Muscle of arm (tissue), 12 donors: Measurements from ENCODE around the gene UBA6. TPM values are rescaled to one million over a fixed set of nuclear protein-coding genes. Genes with fewer than 3 reads are reported as not detected.

Experiments used
- DNase-seq: peaks from one replicate; pipeline ENCODE4 v3.0.0-alpha.2; 2013
- polyA plus RNA-seq, 12 donors: library from polyadenylated mRNA; unstranded; fragments of 120-200 nt; gene quantifications; one replicate each; pipeline ENCODE4 v1.2.1, GENCODE V29; 2013; ENCODE audit not compliant: insufficient read length in 12 of 12

The UBA6 gene
- polyA plus RNA-seq, 12 donors = 27.1 to 65.3 (median 47.3) TPM; not detected in 1

GRCh38 chr4:67581208-67581857 is 119.6 kb downstream of the UBA6 start:
- no peak for DNase-seq

- no peak for DNase-seq
These were observed 120.4 kb downstream of the UBA6 start for GRCh38 chr4:67580577-67580976.

DNA sequence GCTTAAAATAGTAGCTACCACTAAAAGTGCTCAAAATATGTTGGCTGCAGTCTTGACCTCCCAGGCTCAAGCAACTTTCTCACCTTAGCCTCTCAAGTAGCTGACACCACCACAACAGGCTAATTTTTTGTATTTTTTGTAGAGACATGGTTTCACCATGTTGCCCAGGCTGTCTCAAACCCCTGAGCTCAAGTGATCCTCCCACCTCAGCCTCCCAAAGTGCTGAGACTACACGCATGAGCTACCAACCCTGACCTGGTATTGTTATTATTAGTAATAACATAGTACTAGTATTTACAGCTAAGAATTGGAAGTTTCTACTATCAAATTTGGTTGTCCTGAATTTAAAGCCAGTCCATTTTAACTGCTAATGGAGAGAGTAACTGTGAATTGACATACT is 124.4 kb downstream of the UBA6 start:
- no peak for DNase-seq

DNA sequence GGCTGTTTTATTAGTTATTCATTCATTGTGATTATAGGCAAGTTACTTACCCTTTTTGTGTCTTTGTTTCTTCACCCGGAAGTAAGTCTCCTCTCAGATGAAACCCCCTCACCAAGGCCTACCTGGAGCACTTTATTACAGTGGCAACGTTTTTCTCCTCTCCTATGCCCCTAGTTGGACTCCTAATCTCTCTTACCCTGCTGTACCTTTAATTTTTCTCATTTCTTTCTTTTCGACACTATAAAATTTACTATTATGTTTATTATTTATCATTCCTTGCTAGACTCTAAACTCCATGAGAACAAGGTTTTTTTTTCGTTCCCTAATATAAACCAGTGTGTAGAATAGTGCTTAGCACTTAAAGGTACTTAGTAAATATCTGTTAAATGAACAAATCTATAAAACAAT is 124.9 kb downstream of the UBA6 start:
- DNase-seq = no peak

DNA sequence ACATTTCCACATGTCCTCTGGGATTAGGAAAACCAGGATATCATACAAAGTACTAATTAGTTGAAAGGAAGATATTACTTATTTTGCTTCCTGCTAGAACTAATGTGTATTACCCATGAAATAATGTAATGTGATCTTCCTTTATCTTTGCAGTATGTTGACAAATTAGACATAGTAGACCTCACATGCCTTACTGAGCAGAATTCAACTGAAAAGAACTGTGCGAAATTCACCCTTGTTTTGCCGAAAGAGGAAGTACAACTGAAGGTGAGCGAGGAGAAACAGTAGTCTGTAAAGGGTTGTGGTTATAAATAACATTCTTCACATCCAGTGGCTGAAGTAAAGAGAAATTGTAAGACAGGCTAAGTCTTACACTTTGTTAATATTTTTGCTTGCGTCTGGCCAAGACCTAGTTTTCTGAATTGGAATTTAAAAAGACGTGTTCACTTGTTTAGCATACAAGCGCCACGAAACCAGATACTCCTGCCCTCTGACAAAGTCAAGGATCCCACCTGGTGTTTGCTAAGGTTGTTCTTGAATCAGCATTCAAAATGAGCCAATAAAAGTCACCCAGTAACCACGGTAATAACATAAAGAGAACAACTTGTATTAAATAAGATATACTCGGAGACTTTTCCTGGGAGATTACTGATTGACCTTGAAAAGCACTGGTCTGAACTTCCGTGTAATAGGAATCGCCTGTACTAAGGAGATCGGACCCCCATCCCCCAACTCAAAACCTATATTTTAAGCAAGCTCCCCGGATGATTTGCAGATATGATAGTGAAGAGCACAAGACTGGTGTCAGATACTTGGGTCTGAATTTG is 125.5 kb downstream of the UBA6 start:
- DNase-seq = no peak

- DNase-seq = no peak
These were observed 127.8 kb downstream of the UBA6 start for GRCh38 chr4:67573193-67573592.

DNA sequence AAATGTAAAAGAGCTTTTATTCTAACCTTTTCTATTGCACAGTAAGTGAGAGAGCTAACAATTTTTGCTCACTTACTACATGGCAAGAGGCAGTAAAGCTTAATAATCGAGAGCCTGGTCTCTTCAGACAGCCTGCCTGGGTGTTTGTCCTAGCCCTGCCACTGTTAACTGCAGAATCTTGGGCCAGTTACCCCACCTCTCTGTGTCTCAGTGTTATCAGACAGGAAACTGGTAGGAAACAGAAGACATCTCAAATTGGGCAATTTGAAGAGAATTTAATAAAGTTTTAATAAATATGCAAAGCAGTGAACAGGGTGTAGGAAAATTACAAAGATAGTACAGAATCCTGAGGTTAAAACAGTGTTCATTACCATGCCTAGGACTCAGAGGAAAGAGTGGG is 129.0 kb downstream of the UBA6 start:
- DNase-seq = no peak

DNA sequence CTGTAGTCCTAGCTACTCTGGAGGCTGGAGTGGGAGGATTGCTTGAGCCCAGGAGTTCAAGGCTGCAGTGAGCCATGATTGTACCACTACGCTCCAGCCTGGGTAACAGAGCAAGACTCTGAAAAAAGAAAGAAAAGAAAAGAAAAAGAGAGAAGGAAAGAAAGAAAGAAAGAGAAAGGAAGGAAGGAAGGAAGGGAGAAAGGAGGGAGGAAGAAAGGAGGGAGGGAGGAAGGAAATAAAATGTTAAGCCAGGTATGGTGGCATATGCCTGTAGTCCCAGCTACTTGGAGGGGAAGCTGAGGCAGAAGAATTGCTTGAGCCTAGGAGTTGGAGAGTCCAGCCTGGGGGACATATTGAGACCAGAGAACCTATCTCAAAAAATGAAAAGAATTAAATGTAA is 130.4 kb downstream of the UBA6 start:
- no peak for DNase-seq

GRCh38 chr4:67568820-67569219 is 132.1 kb downstream of the UBA6 start:
- DNase-seq = no peak

- DNase-seq = no peak
These were observed 134.6 kb downstream of the UBA6 start for GRCh38 chr4:67566335-67566734.

DNA sequence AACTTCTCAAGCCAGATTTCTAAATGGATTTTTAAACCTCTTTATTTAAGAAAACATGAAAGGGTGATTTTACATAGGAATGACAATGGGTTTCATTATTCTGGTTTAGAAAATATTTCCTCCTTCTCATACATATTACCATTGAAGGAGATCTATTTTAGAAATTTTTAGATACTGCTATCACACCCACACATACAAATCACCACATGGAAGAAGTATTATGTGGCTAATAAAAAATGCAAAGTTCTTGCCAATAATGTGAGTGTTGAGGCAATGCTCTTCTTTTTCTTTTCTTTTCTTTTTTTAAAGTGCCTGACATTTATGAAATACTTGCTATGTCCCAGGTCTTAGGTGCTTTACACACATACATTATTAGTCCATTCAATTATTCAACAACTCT is 135.7 kb downstream of the UBA6 start:
- no peak for DNase-seq

Other genes starting within 250 kb of the UBA6 start
- 10 to 100 TPM in 11 of 12 donors, not detected in 1; 11.8 to 24.5 (median 17.0) TPM for gene CENPC, start 155.7 kb downstream of the UBA6 start, polyA plus RNA-seq
- gene STAP1, start 142.4 kb downstream of the UBA6 start, polyA plus RNA-seq = 1 to 10 TPM in 1 of 12 donors, under 1 TPM in 5, not detected in 6; 0.14 to 1.9 (median 0.36) TPM
- under 1 TPM in 10 of 12 donors, not detected in 2; 0.29 to 0.74 (median 0.41) TPM for gene GNRHR, start 53.2 kb upstream of the UBA6 start, polyA plus RNA-seq
- gene TMPRSS11D, start 182.8 kb upstream of the UBA6 start, polyA plus RNA-seq = under 1 TPM in 5 of 12 donors, not detected in 7; 0.05 to 0.50 (median 0.29) TPM